GM18502 (cell line): Measurements from ENCODE around the gene DHRS7.

ENCODE experiments used
- ATAC-seq: cut with Tn5 transposase; IDR thresholded peaks from one replicate; pipeline ENCODE4 v1.9.1; 2021; ENCODE audit warnings: mild to moderate bottlenecking; ENCODE audit not compliant: unreplicated experiment, poor library complexity

Gene DHRS7

DNA sequence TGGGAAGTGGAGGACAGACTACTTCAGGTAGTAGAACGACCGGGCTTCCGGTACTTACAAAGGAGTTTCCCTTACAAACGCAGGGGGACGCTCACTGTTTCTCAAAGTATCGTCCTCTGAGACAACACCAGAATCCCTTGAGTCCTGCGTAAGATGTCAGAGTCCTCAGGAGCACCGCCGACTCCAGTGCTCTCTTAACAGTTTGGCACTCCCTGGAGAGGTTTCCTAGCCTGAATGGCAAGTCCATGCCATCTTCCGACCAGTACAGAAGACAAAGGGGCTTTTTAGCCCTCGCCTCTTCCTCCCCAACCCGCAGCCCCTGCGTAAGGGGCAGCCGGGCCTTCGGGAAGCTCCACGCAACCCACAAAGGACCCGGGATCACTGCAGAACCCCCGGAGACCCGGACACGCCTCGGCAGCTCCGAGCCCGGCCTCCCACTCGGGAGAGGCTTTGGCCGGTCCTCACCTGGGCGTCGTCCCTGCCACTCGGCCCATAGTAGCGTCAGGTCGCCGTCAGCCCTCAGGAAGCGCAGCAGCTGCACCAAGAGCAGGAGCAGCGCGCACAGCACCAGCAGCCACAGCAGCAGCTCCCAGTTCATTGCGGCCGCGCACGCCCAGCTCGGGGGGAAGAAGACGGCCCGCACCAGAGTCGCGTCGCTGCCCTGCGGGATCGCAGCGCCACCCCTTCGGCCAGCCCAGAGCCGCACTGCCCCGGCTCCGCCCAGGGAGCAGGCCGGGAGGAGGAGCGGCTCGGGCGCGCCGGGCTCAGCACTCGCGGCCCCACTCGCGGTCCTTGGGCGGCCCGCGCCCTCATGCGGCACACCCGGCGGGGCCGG, at the start of gene DHRS7:
DHRS7 (minus strand) TSS at position 687 of the 835 bp plus-strand sequence; CDS start at position 598, 89 bp downstream.
- ATAC-seq: peak; percentile 88

GRCh38 chr14:60214415-60215126, 49.4 kb upstream of the DHRS7 start:
- ATAC-seq: no peak

GRCh38 chr14:60214003-60214402, 48.8 kb upstream of the DHRS7 start:
- ATAC-seq: no peak

GRCh38 chr14:60212503-60213371, 47.5 kb upstream of the DHRS7 start:
- peak; percentile 96 for ATAC-seq

- no peak for ATAC-seq
These were observed 46.0 kb upstream of the DHRS7 start for GRCh38 chr14:60211153-60211552.

DNA sequence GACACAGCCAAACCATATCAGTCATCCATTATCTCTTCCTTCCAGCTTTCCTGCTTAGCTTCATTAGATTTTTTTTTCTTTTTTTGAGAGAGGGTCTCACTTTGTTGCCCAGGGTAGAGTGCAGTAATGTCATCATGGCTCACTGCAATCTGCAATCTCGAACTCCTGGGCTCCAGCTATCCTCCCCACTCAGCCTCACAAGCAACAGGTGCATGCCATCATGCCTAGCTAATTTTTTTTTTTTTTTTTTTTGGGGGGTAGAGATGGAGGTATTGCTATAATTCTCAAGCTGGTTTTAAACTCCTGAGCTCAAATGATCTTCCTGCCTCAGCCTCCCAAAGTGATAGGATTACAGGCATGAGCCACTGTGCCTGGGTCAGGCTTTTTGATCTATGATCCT, 45.5 kb upstream of the DHRS7 start:
- no peak for ATAC-seq

GRCh38 chr14:60206837-60207533, 41.8 kb upstream of the DHRS7 start:
- peak; percentile 34 for ATAC-seq

DNA sequence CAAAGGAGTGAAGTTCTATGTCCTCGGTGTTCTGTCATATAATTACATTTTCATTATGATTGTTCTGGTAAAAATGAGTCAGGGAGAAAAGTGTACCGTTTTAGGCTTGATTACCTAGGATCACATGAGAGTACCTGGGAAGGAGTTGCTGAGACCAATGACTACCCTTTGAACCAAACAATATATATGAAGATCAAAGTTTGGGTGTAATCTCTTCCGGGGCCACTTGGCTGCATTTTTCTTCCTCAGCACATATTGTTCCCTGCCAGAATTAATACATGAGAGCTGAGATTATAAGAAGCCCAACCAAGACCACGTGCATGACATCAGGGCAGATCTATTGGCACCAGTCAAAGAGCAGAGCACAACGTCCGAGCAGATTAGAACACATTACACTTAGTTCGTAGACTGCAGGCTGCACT, 41.1 kb upstream of the DHRS7 start:
- ATAC-seq: no peak

DNA sequence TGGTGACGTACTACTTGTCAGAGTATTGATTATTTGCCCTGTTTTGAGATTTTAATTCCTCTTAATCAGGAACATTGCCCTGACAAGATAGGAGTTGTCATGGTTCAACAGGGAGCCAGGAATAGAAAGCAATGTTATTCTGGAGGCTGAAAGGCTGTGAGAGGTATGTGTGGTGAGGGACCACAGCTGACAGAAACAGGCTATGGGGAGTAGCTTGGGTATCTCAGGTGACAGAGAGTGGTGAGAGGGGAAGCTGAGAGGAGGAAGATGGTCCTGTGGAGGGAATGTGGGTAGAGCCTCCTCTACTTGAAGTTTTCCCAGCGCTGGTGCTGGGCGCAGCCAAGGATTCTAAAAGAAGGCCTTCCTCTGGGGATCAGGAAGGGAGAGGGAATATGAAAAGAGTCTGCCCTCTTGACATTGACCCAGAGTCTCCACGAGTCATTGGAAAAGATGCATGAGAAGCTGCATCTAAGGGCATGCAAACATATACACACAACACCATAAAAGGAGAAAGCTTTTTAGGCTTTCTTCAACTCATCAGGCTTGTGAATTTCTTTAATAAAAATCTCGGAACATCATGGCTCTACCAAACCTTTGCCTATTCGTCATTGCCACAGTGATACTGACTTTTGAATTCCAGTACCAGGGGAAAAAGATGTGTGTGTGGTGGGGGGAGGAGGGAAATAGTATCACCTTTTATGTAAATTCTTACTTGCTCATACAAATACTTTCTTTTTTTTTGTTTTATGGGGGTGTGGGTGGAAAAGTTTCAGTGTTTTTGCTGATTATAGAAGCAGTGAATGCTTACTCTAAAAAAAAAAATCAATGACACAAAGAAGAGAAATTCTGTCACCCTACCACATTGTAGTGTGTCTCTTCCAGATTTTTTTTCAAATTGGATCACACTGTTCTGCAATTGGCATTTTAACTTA, 39.9 kb upstream of the DHRS7 start:
- ATAC-seq: peak; percentile 67

GRCh38 chr14:60204104-60204842, 39.1 kb upstream of the DHRS7 start:
- peak; percentile 82 for ATAC-seq

- no peak for ATAC-seq
These were observed 34.1 kb upstream of the DHRS7 start for GRCh38 chr14:60199321-60199720.

- no peak for ATAC-seq
These were observed 32.6 kb upstream of the DHRS7 start for GRCh38 chr14:60197629-60198303.

GRCh38 chr14:60196291-60196690, 31.1 kb upstream of the DHRS7 start:
- no peak for ATAC-seq

DNA sequence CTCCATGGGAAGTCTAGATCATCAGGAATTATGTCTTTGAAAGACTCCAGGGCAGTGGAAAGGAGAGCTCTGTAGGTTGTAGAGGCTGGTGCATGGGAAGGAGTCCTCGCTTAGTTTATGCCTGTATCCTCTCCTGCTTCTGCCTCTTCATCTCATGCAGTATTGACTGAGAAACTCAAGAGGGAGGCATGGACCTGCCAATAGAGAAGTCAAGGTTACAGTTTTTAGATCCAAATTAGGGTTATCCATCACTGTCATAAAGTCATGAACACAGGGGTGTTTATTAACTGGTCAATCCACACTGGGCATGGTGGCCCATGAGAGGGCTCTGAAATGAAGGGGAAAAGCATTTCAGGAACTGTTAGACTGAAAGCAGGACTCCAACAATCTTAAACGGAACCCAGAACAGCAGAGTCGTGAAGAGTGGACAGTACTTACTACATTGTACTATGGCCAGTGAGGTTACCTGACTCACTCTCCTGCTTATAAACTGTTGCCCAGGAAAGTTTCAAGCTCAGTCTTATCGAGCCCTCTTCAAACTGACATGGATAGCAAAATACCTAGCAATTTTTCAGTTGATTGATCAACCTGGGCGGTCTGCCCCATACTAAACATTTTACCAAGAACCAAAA, 30.1 kb upstream of the DHRS7 start:
- ATAC-seq: peak; percentile 68

GRCh38 chr14:60189923-60190840, 25.0 kb upstream of the DHRS7 start:
- peak; percentile 72 for ATAC-seq

DNA sequence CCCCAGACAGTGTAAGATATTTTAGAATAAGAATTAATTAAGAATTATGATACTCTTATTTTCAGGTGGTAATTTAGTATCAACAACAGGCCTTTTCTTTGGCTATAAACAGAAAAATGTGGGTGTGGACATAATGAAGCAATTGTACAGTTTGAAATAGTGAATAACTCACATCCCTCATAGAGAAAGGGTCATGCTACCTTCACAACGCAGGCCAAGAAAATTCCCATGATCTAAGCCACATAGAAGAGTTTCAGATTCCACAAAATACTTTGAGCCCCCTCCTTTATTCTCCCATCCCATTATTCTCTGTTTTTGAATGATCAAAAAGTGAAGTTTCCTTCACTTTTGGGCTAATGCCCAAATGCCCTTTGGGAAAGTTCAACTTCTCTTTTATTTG, 23.5 kb upstream of the DHRS7 start:
- no peak for ATAC-seq
